ENCODE results near the gene RGP1. TPM values are rescaled to one million over a fixed set of nuclear protein-coding genes. Genes with fewer than 3 reads are reported as not detected.

Gene RGP1
- polyA plus RNA-seq, 1 experiment, result 20.2 TPM

DNA sequence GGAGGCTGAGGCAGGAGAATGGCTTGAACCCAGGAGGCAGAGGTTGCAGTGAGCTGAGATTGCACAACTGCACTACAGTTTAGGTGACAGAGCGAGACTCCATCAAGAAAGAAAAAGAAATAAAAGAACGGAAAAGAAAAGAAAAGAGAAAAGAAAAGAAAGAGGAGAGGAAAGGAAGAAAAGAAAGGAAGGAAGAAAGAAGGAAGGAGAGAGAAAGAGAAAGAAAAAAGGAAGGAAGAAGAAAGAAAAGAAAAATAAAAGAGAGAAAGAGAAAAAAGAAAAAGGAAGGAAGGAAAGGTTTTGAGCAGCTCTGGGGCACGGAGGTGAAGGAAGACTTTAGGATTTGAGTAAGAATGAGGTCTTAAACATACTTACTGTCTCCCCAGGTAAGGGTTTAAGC, 35.5 kb upstream of the RGP1 start:
- CTCF ChIA-PET, result interaction anchor here (0.9 kb wide), 1 partner anchor 18 kb away, joined by 3 read pairs; no protein-coding TSS in a partner anchor
- Histone ChIP-seq H3K27ac (ENCODE audit: low read depth, low read length) (no peak overlapping the region), H3K27me3 (ENCODE audit: control insufficient read depth, insufficient read depth, low read length) (no peaks in the 10 kb centered on the region), H3K4me3 (ENCODE audit: low read depth, low read length) (no peak overlapping the region), H3K9me3 (ENCODE audit: control insufficient read depth, insufficient read depth, low read length) (no peaks in the 10 kb centered on the region)
- TF ChIP-seq, protein P1, sequence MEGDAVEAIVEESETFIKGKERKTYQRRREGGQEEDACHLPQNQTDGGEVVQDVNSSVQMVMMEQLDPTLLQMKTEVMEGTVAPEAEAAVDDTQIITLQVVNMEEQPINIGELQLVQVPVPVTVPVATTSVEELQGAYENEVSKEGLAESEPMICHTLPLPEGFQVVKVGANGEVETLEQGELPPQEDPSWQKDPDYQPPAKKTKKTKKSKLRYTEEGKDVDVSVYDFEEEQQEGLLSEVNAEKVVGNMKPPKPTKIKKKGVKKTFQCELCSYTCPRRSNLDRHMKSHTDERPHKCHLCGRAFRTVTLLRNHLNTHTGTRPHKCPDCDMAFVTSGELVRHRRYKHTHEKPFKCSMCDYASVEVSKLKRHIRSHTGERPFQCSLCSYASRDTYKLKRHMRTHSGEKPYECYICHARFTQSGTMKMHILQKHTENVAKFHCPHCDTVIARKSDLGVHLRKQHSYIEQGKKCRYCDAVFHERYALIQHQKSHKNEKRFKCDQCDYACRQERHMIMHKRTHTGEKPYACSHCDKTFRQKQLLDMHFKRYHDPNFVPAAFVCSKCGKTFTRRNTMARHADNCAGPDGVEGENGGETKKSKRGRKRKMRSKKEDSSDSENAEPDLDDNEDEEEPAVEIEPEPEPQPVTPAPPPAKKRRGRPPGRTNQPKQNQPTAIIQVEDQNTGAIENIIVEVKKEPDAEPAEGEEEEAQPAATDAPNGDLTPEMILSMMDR (IDR thresholded peaks at IDR 0.05; ENCODE audit: low read depth, low read length), result no peak
- POLR2A ChIA-PET, result interaction anchor here (1.1 to 3.2 kb wide), 3 partner anchors 14 to 18 kb away, joined by 3 to 17 read pairs (median 3); partner anchors contain the start of genes CREB3 and TLN1
- no peak for DNase-seq (ENCODE audit: low read depth, low spot score)

DNA sequence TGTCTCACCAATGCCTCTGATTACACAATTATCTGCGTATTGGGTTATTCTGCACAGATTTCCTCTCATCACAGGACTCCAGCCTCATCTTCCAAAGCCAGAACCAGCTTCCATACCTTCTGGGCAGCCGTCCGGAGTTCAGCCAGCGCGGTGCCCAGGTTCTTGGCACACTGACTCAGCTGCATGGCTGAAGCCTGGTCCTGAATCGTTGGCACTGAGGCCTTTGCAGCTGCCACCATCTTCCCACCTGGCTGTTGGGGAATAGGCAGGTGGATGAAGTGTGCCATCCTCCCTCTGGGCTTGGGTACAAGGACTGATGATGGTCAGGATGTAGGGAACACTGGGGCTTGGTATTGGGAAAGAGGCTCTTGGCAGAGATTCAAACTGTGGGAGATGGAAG, 35.0 kb upstream of the RGP1 start:
- no peak overlapping the region for H3K4me3 ChIP-seq (ENCODE audit: low read depth, low read length)
- no peaks in the 10 kb centered on the region for H3K9me3 ChIP-seq (ENCODE audit: control insufficient read depth, insufficient read depth, low read length)
- TF ChIP-seq, protein P1 (IDR thresholded peaks at IDR 0.05; ENCODE audit: low read depth, low read length), result no peak
- ChIA-PET POLR2A (interaction anchor here (0.6 to 3.2 kb wide), 3 partner anchors 13 to 22 kb away, joined by 3 to 17 read pairs (median 5); no protein-coding TSS in a partner anchor), CTCF (interaction anchor here (0.9 kb wide), 1 partner anchor 18 kb away, joined by 3 read pairs; no protein-coding TSS in a partner anchor)
- H3K27ac ChIP-seq (ENCODE audit: low read depth, low read length), result no peak overlapping the region
- no peaks in the 10 kb centered on the region for H3K27me3 ChIP-seq (ENCODE audit: control insufficient read depth, insufficient read depth, low read length)
- DNase-seq (ENCODE audit: low read depth, low spot score), result no peak

DNA sequence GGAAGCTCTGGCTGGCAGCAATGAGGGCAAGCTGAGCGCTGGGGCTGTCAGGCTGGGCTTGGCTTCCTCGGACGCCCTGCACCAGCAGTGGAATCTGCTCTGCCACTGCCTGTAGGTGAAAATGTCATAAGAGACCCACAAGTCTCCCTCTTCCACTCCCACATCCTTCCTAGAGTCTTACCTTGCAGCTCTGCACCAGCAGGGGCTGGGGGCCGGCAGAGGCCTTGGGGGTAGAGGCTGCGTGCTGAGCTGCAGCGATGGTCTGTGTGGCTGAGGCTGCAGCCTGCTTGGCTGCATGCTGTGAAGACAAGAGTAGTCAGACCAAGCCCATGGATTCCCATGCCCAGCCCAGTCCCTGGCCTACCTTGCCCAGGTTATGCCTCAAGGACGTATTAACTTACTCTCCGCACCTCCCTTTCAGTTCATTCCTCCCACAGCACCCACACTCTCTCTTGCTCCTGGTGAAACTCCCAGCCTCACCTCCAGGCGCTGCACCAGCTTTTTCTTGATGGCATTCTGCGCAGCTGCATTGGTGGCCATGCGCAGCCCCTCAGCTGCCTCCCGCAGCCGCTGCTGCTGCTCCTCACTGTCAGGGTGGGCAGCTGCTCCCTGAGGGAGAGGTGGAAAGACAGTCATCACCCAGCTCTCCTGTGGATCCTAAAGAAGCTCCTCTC, 34.4 kb upstream of the RGP1 start:
- no peaks in the 10 kb centered on the region for H3K9me3 ChIP-seq (ENCODE audit: control insufficient read depth, insufficient read depth, low read length)
- H3K4me3 ChIP-seq (ENCODE audit: low read depth, low read length), result no peak overlapping the region
- DNase-seq (ENCODE audit: low read depth, low spot score), result no peak
- no peaks in the 10 kb centered on the region for H3K27me3 ChIP-seq (ENCODE audit: control insufficient read depth, insufficient read depth, low read length)
- TF ChIP-seq, protein P1 (IDR thresholded peaks at IDR 0.05; ENCODE audit: low read depth, low read length), result no peak
- CTCF ChIA-PET, result interaction anchor here (0.9 to 1.7 kb wide), 3 partner anchors 13 to 19 kb away, joined by 3 to 10 read pairs (median 4); no protein-coding TSS in a partner anchor
- POLR2A ChIA-PET, result interaction anchor here (0.6 to 3.2 kb wide), 4 partner anchors 13 to 23 kb away, joined by 3 to 17 read pairs (median 4); no protein-coding TSS in a partner anchor
- H3K27ac ChIP-seq (ENCODE audit: low read depth, low read length), result no peak overlapping the region

DNA sequence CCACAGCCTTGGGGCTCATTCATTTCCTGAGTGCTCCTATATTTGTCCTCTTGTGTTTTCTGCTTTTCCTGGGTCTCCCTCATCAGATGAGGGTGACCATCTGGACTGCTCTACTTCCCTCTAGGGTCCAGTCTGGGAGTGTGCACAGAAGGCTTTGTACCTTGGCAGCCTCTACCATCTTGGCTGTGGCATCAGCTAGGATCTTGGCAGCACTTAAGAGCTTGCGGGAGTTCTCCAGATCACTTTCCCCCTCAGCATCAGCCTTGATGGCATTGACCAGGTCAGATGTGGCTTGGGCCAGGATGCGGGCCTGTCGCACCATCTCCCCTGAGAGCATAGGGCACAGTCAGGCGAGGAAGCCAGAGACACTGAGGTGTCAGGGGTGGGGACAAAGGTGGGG, 32.9 kb upstream of the RGP1 start:
- TF ChIP-seq, protein P1 (IDR thresholded peaks at IDR 0.05; ENCODE audit: low read depth, low read length), result 0 out of 2 replicates have a peak, but pooled peaks have one; percentile 12
- Histone ChIP-seq H3K9me3 (ENCODE audit: control insufficient read depth, insufficient read depth, low read length) (no peaks in the 10 kb centered on the region), H3K27me3 (ENCODE audit: control insufficient read depth, insufficient read depth, low read length) (no peaks in the 10 kb centered on the region), H3K4me3 (ENCODE audit: low read depth, low read length) (no peak overlapping the region), H3K27ac (ENCODE audit: low read depth, low read length) (peak overlapping the region; percentile 21)
- ChIA-PET CTCF (interaction anchor here (0.9 to 1.7 kb wide), 3 partner anchors 11 to 57 kb away, joined by 3 to 10 read pairs (median 4); no protein-coding TSS in a partner anchor), POLR2A (interaction anchor here (1.3 to 3.1 kb wide), 2 partner anchors 12 to 19 kb away, joined by 3 to 11 read pairs; no protein-coding TSS in a partner anchor)
- DNase-seq (ENCODE audit: low read depth, low spot score), result no peak

Data from AG04450 (cell line).